Peyer's patch (tissue), 4 donors: ENCODE measurements around the gene RBM23. TPM values are rescaled to one million over a fixed set of nuclear protein-coding genes. Genes with fewer than 3 reads are reported as not detected.

Experiments
- DNase-seq, 3 donors: peaks; one replicate each; pipeline ENCODE4 v3.0.0-alpha.2; 2017 to 2019
- H3K27ac ChIP-seq, 4 donors: fragments of 200-600 bp; sonication (generic); one replicate each; pipeline ENCODE4 v1.5.1; 2016 to 2019
- H3K27me3 ChIP-seq, 2 donors: fragments of 200-600 bp; sonication (generic); one replicate each; pipeline ENCODE4 v1.5.1; 2019
- H3K36me3 ChIP-seq, 3 donors: fragments of 200-600 bp; sonication (generic); one replicate each; pipeline ENCODE4 v1.5.1; 2016 to 2019
- H3K4me1 ChIP-seq, 4 donors: fragments of 200-600 bp; sonication (generic); one replicate each; pipeline ENCODE4 v1.5.1; 2016 to 2019
- H3K4me3 ChIP-seq, 4 donors: fragments of 200-600 bp; sonication (generic); 1 replicate in 3 of 4; 2 replicates in 1 of 4; pipeline ENCODE4 v1.5.1; 2016 to 2019; ENCODE audit warnings: mild to moderate bottlenecking in 1 of 4
- H3K9me3 ChIP-seq, 4 donors: fragments of 200-600 bp; sonication (generic); one replicate each; pipeline ENCODE4 v1.5.1; 2016 to 2019; ENCODE audit warnings: mild to moderate bottlenecking in 1 of 4
- CTCF ChIP-seq, 6 experiments: fragments of 450-650 bp in 4 of 6; fragments of 200-600 bp in 2 of 6; sonication (generic) in 1 of 6; IDR thresholded peaks; one replicate each; pipeline ENCODE4 v1.5.1; 2017 to 2019; ENCODE audit warnings: antibody characterized with exemption in 6 of 6, mild to moderate bottlenecking in 3 of 6, moderate library complexity in 1 of 6
- POLR2A ChIP-seq, 2 donors: fragments of 450-650 bp; IDR thresholded peaks; one replicate each; pipeline ENCODE4 v1.5.1; 2017; ENCODE audit warnings: antibody characterized with exemption in 2 of 2, mild to moderate bottlenecking in 2 of 2, moderate library complexity in 2 of 2
- total RNA-seq, 4 donors: library from RNA; depleted of rRNA; stranded (reverse); fragments of >200 nt; gene quantifications; one replicate each; pipeline ENCODE4 v1.1.0, GENCODE V29; 2016

RBM23 gene
- total RNA-seq, 4 donors from 2014 or later: 84.4 to 155 (median 116) TPM

- H3K27me3 ChIP-seq: no peaks in the 10 kb centered on the region
- DNase-seq: no peak
- H3K4me3 ChIP-seq: no peak overlapping the region
- no peak for TF ChIP-seq CTCF (IDR thresholded peaks at IDR 0.05)
- TF ChIP-seq POLR2A (IDR thresholded peaks at IDR 0.05): no peak
- H3K36me3 ChIP-seq: peaks cover 0 to 47% (median 0%) of the 10 kb centered on the region in 3 donors
- no peak overlapping the region for H3K27ac ChIP-seq
- no peaks in the 10 kb centered on the region for H3K9me3 ChIP-seq
- H3K4me1 ChIP-seq: peaks cover 0 to 10% (median 0%) of the 10 kb centered on the region in 4 donors
These were observed 8.0 kb downstream of the RBM23 start for GRCh38 chr14:22910916-22911315.

GRCh38 chr14:22908601-22909000, 10.3 kb downstream of the RBM23 start:
- Histone ChIP-seq H3K27ac (no peak overlapping the region), H3K36me3 (peaks cover 0 to 70% (median 0%) of the 10 kb centered on the region in 3 donors), H3K27me3 (no peaks in the 10 kb centered on the region), H3K9me3 (no peaks in the 10 kb centered on the region), H3K4me3 (no peak overlapping the region), H3K4me1 (no peaks in the 10 kb centered on the region)
- TF ChIP-seq POLR2A (IDR thresholded peaks at IDR 0.05) (no peak), CTCF (IDR thresholded peaks at IDR 0.05) (no peak)
- no peak for DNase-seq

- Histone ChIP-seq H3K27ac (no peak overlapping the region), H3K36me3 (peaks cover 0 to 82% (median 0%) of the 10 kb centered on the region in 3 donors), H3K9me3 (no peaks in the 10 kb centered on the region)
These were observed 11.5 kb downstream of the RBM23 start for GRCh38 chr14:22907429-22907828.

GRCh38 chr14:22906073-22906472, 12.9 kb downstream of the RBM23 start:
- H3K36me3 ChIP-seq: peaks cover 0 to 95% (median 0%) of the 10 kb centered on the region in 3 donors
- H3K4me3 ChIP-seq: no peak overlapping the region
- DNase-seq: no peak
- no peak for TF ChIP-seq CTCF (IDR thresholded peaks at IDR 0.05)
- no peak for TF ChIP-seq POLR2A (IDR thresholded peaks at IDR 0.05)
- H3K27ac ChIP-seq: no peak overlapping the region
- H3K27me3 ChIP-seq: no peaks in the 10 kb centered on the region
- H3K4me1 ChIP-seq: no peaks in the 10 kb centered on the region
- no peaks in the 10 kb centered on the region for H3K9me3 ChIP-seq

More at GRCh38 chr14:22907429-22907828, 11.5 kb downstream of the RBM23 start:
- H3K4me3 ChIP-seq: no peak overlapping the region
- DNase-seq: no peak
- no peaks in the 10 kb centered on the region for H3K27me3 ChIP-seq
- TF ChIP-seq POLR2A (IDR thresholded peaks at IDR 0.05): no peak
- TF ChIP-seq CTCF (IDR thresholded peaks at IDR 0.05): no peak
- H3K4me1 ChIP-seq: no peaks in the 10 kb centered on the region

GRCh38 chr14:22905627-22906026, 13.3 kb downstream of the RBM23 start:
- Histone ChIP-seq H3K27me3 (no peaks in the 10 kb centered on the region), H3K36me3 (peaks cover 0 to 95% (median 0%) of the 10 kb centered on the region in 3 donors), H3K9me3 (no peaks in the 10 kb centered on the region), H3K27ac (no peak overlapping the region), H3K4me1 (no peaks in the 10 kb centered on the region), H3K4me3 (no peak overlapping the region)
- DNase-seq: no peak
- TF ChIP-seq POLR2A (IDR thresholded peaks at IDR 0.05) (no peak), CTCF (IDR thresholded peaks at IDR 0.05) (no peak)

GRCh38 chr14:22903742-22904087, 15.2 kb downstream of the RBM23 start:
- Histone ChIP-seq H3K36me3 (peaks cover 0 to 85% (median 0%) of the 10 kb centered on the region in 3 donors), H3K4me3 (no peak overlapping the region), H3K27ac (no peak overlapping the region), H3K9me3 (no peaks in the 10 kb centered on the region), H3K4me1 (no peaks in the 10 kb centered on the region), H3K27me3 (no peaks in the 10 kb centered on the region)
- DNase-seq: no peak
- TF ChIP-seq CTCF (IDR thresholded peaks at IDR 0.05) (no peak), POLR2A (IDR thresholded peaks at IDR 0.05) (no peak)
